GM19193 (cell line): ENCODE results near the gene IP6K3.

Source experiments
- POLR2A ChIP-seq: IDR thresholded peaks from 4 replicates; pipeline ENCODE4 v1.6.1; 2011; ENCODE audit not compliant: insufficient read depth, insufficient read length; ENCODE audit errors: extremely low read depth

IP6K3 gene

GRCh38 chr6:33683576-33684427 lies 62.9 kb downstream of the IP6K3 start:
- TF ChIP-seq POLR2A, result no peak

GRCh38 chr6:33683051-33683571 lies 63.6 kb downstream of the IP6K3 start:
- no peak for TF ChIP-seq POLR2A

- TF ChIP-seq POLR2A, result no peak
These were observed 64.4 kb downstream of the IP6K3 start for GRCh38 chr6:33682341-33682740.

- no peak for TF ChIP-seq POLR2A
These were observed 66.9 kb downstream of the IP6K3 start for GRCh38 chr6:33679761-33680160.

GRCh38 chr6:33678932-33679490 lies 67.7 kb downstream of the IP6K3 start:
- no peak for TF ChIP-seq POLR2A

- no peak for TF ChIP-seq POLR2A
These were observed 68.3 kb downstream of the IP6K3 start for GRCh38 chr6:33678233-33678931.

GRCh38 chr6:33677689-33678088 lies 69.0 kb downstream of the IP6K3 start:
- TF ChIP-seq POLR2A, result no peak

- no peak for TF ChIP-seq POLR2A
These were observed 69.5 kb downstream of the IP6K3 start for GRCh38 chr6:33677143-33677660.

GRCh38 chr6:33676416-33677142 lies 70.1 kb downstream of the IP6K3 start:
- no peak for TF ChIP-seq POLR2A

- no peak for TF ChIP-seq POLR2A
These were observed 70.7 kb downstream of the IP6K3 start for GRCh38 chr6:33675968-33676367.

GRCh38 chr6:33673851-33674250 lies 72.9 kb downstream of the IP6K3 start:
- TF ChIP-seq POLR2A, result no peak

- no peak for TF ChIP-seq POLR2A
These were observed 73.9 kb downstream of the IP6K3 start for GRCh38 chr6:33672808-33673207.

- TF ChIP-seq POLR2A, result no peak
These were observed 75.0 kb downstream of the IP6K3 start for GRCh38 chr6:33671744-33672072.
